SU-DHL-6 (cell line): ENCODE results near the gene LYVE1.

Source experiments
- EZH2phosphoT487 ChIP-seq: fragments of 200-600 bp; sonication (generic), shearing (Covaris generic); conservative IDR thresholded peaks from 2 replicates; pipeline ENCODE4 v1.6.1; 2018; ENCODE audit warnings: mild to moderate bottlenecking, antibody characterized with exemption, low read length, moderate library complexity, mixed read lengths
- TF ChIP-seq, protein P1 (sequence below): fragments of 200-600 bp; sonication (generic); IDR thresholded peaks from one replicate; pipeline ENCODE4 v1.5.1; 2017; ENCODE audit warnings: antibody characterized with exemption, mild to moderate bottlenecking, low read length, moderate library complexity; ENCODE audit not compliant: insufficient read depth, poor library complexity, severe bottlenecking

DNA sequence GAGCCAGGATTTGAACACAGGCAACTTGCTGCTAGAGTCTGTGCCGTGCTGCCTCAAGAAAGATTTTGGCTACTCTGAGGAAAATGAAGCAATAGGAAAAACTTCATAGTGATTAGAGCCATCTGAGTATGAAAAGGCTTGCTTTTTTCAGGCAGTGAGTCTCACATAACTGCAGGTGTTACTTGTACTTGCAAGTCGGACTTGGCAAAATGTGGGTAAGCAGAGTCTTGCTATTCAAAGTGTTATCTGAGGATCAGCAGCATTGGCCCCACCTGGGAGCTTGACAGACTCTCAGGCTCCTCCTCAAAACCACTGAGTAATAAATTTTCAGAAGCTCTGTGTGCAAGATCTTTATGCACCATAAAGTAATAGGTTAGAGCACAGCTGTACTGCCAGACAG is 45.5 kb downstream of the LYVE1 start:
- TF ChIP-seq, protein P1, sequence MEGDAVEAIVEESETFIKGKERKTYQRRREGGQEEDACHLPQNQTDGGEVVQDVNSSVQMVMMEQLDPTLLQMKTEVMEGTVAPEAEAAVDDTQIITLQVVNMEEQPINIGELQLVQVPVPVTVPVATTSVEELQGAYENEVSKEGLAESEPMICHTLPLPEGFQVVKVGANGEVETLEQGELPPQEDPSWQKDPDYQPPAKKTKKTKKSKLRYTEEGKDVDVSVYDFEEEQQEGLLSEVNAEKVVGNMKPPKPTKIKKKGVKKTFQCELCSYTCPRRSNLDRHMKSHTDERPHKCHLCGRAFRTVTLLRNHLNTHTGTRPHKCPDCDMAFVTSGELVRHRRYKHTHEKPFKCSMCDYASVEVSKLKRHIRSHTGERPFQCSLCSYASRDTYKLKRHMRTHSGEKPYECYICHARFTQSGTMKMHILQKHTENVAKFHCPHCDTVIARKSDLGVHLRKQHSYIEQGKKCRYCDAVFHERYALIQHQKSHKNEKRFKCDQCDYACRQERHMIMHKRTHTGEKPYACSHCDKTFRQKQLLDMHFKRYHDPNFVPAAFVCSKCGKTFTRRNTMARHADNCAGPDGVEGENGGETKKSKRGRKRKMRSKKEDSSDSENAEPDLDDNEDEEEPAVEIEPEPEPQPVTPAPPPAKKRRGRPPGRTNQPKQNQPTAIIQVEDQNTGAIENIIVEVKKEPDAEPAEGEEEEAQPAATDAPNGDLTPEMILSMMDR, result no peak
- no peak for TF ChIP-seq EZH2phosphoT487
